Fibroblast of mammary gland (primary cell): Measurements from ENCODE around the gene SEZ6L.

Experiments
- DNase-seq: peaks from one replicate; pipeline ENCODE4 v3.0.0-alpha.2; 2010; ENCODE audit warnings: low read depth
- H3K4me3 ChIP-seq: 2 replicates; pipeline ENCODE4 v1.5.1; 2011; ENCODE audit warnings: low read depth, mild to moderate bottlenecking, low read length, moderate library complexity; ENCODE audit not compliant: control insufficient read depth
- CTCF ChIP-seq: conservative IDR thresholded peaks from 2 replicates; pipeline ENCODE4 v1.5.1; 2011; ENCODE audit warnings: low read depth, low read length, inconsistent platforms; ENCODE audit not compliant: control insufficient read depth, insufficient read depth

The SEZ6L gene

GRCh38 chr22:26327306-26327705 is 158.0 kb downstream of the SEZ6L start:
- no peak overlapping the region for H3K4me3 ChIP-seq
- TF ChIP-seq CTCF = no peak
- no peak for DNase-seq

GRCh38 chr22:26328221-26328620 is 159.0 kb downstream of the SEZ6L start:
- TF ChIP-seq CTCF = no peak
- DNase-seq = no peak

GRCh38 chr22:26330971-26331625 is 161.8 kb downstream of the SEZ6L start:
- TF ChIP-seq CTCF = peak; percentile 89
- peak; percentile 46 for DNase-seq
- no peak overlapping the region for H3K4me3 ChIP-seq

More at GRCh38 chr22:26328221-26328620, 159.0 kb downstream of the SEZ6L start:
- no peak overlapping the region for H3K4me3 ChIP-seq

GRCh38 chr22:26333088-26333800 is 164.0 kb downstream of the SEZ6L start:
- no peak for TF ChIP-seq CTCF

GRCh38 chr22:26334232-26334631 is 165.0 kb downstream of the SEZ6L start:
- no peak for DNase-seq
- H3K4me3 ChIP-seq = no peak overlapping the region
- TF ChIP-seq CTCF = no peak

More at GRCh38 chr22:26333088-26333800, 164.0 kb downstream of the SEZ6L start:
- no peak overlapping the region for H3K4me3 ChIP-seq
- no peak for DNase-seq

- TF ChIP-seq CTCF = no peak
- no peak overlapping the region for H3K4me3 ChIP-seq
- no peak for DNase-seq
These were observed 167.5 kb downstream of the SEZ6L start for GRCh38 chr22:26336773-26337172.
